Stimulated activated CD8-positive, alpha-beta memory T cell treated with anti-CD3 and anti-CD28 coated beads, Interleukin-7, amount 100 ng/mL, for 4 hours (primary cell): ENCODE measurements around the gene PGAP6.
"Not testable (repeated sequence)": the region's sequence is repeated elsewhere in the genome, so short reads cannot be mapped to it uniquely, and the experiment has no call there.

Experiments used
- DNase-seq, 2 donors: peaks; one replicate each; pipeline ENCODE4 v3.0.0-alpha.2; 2020; ENCODE audit warnings: low read depth in 2 of 2

PGAP6 gene

DNA sequence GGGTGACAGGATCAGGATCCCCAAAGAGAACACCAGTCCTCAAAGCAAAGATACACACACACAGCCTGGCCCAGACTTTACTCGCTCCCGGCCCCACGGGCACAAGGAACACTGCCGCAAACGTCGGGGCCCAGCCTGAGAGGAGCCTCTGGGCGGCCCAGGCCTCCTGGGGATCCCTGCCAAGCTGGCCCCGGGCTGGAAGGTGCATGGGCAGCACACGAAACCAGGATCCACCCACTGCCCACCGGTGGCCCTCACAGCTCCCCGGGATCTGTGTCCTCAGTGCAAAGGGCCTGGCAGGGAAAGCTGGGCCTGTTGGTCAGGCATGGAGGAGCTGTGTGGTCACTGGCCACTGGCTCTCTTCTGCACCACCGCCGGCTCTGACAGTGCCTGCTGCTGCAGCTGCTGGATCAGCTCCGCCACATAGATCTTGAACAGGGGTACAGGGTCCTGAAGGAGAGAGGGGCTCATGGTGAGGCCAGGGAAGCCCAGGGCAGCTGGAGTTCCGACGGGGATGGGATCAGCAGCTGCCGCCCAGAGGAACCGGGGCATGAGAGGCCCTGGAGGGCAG, 14.4 kb downstream of the PGAP6 start:
- no peak for DNase-seq

DNA sequence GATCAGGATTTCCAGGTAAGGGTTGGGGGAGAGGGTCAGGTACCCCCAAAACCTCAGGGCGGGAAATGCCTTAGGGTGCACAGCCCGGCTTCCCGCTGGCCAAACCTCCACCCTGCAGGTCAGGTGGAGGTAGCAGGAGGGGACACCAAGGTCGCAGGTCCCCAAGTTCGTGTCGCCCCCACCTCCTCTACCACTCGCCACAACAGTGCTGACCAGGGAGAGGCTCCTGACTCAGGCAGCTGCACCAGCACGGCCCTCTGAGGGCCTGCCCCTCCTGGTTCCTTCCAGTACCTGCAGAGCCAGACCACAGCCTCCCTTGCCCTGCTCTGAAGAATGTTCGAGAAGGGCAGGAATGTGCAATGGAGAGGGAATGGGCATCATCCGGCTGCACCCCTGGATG, 15.3 kb downstream of the PGAP6 start:
- no peak for DNase-seq

DNA sequence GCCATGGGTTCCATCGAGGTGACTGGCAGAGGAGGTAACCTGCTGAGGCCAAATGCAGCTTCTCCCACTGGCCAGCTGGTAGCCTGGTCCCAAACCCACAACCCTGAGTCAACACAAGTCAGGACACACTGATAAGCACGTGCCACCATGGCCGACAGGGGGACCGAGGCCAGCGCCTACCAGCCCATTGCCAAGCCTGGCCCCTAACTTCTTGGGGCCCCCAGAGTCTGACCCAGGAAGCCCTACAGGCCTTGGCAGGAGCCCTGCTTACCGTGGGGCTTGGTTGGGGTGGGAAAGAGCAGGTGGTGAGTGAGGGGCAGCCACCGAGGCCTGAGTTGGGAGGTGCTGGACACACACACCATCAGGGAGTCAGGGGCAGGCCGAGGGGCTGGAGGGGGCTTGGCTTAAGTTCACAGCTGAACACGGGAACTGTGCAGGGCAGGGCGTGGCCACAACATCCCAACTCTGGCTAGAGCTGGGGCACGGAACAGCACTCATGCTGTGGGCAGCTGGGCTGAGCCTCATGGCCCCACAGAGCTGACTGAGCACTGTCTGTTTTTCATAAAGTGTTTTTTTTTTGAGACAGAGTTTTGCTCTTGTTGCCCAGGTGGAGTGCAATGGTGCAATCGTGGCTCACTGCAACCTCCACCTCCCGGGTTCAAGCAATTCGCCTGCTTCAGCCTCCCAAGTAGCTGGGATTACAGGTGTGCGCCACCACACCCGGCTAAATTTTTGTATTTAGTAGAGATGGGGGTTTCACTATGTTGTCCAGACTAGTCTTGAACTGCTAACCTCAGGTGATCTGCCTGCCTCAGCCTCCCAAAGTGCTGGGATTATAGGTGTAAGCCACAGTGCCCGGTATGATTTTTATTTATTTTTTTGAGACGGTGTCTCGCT, 16.9 kb downstream of the PGAP6 start:
- no peak for DNase-seq

DNA sequence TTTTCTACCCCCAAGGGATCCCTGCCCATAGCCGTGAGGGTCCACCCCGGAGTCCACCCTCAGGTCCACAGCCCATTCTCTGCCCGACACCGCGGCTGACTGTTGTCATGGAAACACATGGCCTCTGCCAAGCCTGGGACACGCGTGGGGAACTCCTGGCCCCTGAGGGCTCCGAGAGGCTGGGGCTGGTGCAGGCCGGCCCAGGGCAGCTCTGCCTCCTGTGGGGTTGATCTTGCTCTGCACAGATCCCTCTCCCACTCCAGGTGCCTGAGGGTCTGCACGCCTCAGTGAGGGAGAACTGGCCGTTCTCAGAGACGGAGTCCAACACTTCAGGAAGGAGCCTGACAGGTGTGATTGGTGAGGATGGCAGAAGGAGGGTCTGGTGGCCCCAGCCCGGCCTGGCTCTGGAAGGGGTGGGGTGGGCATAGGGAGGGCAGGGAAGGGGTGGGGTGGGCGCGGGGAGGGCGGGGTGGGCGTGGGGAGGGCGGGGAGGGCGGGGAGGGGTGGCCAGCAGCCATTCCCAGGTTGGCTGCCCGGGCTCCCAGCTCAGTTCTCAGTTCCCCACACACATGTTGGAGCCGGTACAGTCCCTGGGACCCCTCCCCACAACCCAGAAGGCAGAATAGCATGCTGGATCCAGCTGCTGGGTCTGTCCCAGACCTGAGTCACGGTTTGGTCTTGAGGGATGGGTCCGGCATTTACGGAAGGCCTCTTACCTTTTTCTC, 17.9 kb downstream of the PGAP6 start:
- DNase-seq, result no peak

DNA sequence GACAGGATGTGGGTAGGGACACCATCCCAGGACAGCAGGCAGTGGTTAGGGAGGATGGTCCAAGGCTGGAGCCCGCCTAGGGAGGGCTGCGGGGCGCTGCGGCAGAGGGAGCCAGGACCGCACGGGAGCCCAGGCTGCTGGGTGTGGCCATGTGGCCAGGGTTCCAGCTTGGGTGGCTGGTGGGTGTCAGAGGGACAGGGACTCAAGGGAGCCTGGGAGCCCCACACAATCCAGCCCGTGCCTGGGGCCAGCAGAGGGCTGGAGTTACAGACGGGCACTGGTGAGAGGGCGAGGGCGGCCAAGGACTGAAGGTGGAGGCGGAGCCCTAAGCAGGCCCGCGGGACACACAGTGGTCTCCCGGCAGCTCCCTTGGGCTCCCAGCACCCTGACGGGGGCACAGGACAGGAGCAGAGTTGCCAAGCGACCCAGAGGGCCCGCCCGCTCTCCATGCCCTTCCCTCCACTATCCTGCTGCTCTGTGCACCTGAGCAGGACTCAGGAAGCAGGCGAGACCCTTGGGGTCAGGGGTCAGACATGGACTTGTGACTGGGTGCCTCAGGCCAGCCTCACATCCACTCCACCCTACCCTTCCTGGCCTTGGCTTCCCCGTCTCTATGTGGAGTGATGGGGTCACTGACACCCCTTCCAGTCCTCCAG, 18.5 kb downstream of the PGAP6 start:
- DNase-seq, result no peak

DNA sequence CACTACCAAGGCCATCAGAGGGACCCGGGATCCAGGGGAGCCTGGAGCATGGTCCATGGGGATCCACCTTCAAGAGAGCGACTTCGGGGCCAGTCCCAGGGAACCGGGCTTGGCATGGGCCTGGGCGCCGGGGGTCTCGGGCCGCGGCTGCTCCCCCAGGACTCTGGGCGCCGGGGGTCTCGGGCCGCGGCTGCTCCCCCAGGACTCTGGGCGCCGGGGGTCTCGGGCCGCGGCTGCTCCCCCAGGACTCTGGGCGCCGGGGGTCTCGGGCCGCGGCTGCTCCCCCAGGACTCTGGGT, 19.1 kb downstream of the PGAP6 start:
- DNase-seq, result not testable (repeated sequence)

DNA sequence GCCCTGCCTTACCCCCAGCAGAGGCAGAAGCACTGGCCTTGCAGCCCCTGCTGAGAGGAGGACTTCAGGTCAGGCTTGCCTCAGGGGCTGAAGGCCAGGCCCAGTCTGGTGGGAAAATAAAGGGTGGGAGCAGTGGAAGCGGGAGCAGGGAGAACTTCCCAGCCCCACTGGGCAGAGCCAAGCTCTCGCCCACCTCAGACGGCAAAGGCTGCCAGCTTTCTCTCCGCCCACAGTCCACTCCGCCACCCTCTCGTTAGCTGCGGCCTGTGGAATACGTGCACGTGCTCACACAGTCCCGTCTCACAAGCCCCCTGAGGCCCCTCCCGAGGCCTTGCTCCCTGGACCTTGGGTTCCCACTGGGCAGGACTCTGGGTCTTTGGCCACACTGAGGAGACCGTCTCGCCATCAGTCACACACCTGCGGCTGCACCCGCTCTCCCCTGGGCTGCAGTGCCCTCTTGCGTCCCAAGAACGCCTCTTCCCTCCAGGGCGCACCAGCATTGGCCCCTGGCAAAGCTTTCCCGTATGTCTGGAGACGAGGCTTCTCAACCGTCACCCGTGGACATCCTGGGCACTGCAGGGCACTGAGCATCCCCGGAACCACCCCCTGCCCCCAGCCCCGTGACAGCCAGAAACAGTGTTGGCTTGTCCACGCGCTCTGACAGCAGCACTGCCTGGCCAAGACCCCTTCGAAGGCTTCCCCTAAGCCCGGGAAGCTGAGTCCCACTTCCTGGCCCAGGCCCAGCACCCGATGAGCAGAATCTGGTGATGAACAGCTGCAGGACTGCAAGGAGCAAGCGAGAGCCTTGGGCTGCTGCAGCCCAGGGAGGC, 19.7 kb downstream of the PGAP6 start:
- DNase-seq, result peak; percentile 42 to 54

DNA sequence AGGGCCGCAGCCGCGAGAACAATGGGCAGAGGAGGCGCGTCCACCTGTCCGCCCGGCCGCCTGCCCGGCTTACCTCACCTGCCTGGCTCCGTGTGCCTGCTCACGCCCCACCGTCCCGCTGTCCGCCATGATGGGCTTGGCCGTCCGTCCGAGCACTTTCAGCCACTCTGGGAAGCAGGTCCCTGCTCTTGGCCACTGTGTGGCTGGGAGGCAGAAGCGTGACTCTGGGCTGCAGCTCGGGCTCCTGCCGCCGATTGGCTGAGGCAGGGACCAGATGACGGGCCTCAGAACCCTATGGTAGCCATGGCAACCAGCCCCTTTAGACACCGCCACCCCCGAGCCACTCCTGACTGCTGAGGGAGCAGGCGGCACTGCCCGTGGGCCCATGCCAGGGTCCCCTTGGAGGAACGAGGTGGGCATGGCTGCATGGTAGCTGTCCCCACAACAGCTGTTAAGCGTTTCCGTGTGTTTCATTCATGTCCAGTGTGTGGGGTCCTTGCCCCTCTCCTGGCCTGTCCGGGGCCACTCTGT, 20.4 kb downstream of the PGAP6 start:
- no peak for DNase-seq

DNA sequence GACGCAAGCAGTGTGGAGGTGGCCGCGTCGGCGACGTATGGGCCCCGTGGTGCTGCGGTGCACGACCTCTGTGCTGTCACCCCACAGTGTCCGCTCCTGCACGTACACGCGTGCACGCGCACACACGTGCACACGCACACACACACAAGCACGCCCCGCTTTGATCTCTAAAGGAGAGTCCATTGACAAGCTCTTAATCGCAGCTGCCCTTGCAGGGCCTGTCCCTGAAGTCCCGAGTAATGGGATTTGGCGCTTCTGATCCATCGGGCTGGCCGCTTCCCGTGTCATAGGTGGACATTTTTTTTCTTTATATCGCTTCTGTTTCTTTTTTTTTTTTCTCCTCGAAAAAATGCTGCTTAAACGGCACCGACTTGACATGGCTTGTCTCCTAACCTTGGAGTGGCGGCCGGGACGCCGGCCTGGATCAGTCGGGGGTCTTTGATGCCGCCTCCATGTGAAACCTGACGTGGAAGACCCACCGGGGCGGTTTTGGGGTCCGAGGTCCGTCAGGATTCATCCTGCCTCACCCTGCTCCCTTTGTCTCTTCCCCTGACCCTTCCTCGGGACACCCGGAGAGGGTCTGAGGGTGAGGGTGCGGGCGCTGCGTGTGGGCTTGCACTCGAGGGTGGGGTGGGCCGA, 21.0 kb downstream of the PGAP6 start:
- DNase-seq, result no peak

DNA sequence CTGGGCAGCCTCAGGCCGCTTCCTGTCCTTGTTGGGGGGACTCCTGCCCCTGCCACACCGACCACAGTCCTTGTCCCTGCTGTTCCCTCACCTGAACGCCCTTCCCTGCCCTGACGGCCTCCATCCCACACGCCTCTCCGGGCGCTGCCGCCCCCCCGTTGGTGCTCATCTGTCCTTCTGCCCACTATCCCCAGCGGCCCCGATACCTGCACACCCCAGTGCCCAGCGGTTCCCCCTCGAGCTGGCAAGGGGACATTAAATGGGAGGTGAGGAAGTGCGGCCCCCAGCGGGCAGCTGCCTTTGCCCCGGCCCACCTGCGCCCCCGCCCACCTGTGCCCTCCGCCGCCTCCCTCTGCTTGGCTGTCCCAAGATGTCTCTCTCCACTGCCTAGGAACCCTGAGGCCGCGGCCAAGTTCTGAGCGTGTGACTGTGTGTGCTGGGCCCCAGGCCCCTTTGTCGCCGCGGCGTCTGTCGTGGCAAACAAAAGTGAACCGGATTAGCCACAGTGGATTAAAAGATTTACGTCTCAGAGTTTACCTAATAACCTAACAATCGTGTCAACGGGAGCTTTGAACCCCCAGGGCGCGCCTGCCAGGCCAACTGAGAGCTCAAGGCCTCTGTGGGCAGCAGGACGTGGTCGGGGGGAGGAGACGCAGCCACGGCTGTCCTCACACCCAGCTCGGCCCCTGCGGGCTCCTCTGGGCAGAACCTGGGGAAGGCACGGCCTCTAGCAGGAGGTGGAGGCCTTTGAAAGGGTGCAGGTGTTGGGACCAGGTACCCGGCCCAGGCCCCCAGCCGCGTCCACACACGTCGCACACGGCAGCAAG, 21.7 kb downstream of the PGAP6 start:
- no peak for DNase-seq

DNA sequence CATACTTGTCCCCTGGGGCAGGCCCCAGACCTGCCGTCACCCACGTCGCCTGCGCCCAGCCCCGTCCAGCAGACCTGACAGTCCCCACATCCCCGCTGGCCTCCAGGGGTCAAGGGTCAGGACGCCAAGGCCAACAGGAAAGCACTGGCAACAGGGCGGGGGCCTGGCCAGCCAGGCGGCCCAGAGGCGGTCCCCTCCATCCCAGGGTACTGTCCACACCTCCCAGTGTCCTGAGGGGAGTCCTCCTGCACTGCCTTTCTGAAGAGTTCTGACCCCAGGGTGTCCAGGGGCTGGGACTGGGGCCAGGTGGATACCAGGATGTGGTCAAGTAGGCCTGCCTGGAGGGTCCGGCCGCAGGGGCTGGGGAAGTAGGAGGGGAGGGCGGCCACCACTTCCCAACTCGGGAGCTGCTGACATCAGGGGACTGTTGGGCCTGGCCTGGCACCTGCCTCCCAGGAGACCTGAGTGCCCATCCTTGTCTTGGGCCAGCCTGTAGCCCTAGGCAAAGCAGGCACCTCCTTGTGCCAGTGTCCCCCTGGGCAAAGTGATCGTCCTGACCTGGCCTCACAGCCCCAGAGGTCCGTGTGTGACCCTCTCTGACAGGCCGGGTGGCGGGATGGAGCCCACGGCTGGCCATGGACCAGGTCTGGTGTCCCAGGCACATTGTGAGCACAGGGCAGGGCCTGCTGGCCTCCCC, 22.6 kb downstream of the PGAP6 start:
- no peak for DNase-seq

DNA sequence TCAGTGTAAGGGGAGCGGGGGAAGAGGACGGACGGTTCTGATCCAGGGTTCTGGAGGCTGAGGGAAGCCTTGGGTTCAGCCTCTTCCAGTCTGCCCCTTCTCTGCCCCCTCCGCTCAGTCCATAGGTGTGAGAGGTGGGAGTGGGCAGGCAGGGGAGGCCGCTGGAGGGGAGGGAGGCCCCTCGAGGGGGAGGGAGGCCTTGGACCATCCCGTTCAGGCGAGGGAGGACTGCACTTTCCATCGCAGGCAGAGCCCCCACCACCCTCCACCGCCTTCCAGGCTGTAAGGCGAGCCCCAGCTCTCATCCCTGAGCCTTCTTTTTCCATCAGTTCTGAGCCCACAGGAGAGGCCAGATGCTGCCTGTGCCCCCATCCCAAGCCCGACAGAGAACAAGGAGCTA, 25.0 kb downstream of the PGAP6 start:
- DNase-seq, result no peak

DNA sequence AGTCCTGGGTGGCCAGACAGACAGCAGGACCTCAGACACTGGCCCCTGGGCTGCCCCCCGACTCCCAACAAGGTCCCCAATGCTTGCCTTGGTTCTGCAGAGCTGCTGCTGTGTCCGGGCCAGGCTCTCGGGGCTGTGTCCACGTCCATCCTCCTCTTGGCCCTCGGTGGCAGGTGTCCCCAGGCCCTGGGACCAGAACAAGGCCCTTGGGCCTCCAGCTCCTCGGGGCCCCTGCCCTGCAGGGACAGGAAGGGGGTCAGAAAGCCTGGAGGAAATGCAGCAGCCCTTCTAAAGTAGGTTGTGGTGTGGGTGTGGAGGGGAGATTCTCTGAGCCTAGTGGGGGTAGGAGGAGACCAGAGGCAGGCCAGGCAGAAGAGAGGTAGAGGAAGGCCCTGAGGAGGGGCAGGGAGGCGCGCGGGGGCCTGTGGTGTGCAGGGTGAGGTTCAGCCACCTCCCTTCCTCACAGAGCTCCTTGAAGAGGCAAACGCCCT, 26.8 kb downstream of the PGAP6 start:
- DNase-seq, result no peak

DNA sequence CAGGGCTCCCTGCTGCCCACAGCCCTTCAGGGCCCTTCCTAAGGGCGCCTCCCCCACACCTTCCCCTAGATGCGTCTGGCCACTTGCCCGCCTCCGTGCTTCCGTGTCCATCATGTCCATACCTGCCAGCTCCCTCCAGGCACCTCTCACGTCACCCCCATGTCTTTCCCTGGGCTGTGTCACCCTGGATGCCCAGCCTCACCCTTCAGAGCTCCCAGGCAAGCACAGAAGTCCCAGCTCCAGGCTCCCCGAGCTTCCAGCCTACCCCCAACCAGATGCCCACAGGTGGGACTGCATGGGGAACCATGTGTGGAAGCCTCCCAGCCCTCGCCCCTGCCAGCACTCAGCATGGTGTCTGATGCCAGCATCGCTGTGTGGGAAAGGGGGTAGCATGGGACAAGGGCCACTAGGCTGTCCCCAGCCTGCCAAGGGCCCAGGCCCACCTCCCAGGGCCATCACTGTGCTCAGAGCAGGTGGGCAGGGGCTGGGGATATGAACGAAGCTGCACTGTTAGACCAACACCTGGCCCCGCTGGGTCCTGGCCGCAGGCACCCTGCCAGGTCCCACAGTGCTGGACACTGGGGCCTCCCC, 27.4 kb downstream of the PGAP6 start:
- DNase-seq, result no peak

DNA sequence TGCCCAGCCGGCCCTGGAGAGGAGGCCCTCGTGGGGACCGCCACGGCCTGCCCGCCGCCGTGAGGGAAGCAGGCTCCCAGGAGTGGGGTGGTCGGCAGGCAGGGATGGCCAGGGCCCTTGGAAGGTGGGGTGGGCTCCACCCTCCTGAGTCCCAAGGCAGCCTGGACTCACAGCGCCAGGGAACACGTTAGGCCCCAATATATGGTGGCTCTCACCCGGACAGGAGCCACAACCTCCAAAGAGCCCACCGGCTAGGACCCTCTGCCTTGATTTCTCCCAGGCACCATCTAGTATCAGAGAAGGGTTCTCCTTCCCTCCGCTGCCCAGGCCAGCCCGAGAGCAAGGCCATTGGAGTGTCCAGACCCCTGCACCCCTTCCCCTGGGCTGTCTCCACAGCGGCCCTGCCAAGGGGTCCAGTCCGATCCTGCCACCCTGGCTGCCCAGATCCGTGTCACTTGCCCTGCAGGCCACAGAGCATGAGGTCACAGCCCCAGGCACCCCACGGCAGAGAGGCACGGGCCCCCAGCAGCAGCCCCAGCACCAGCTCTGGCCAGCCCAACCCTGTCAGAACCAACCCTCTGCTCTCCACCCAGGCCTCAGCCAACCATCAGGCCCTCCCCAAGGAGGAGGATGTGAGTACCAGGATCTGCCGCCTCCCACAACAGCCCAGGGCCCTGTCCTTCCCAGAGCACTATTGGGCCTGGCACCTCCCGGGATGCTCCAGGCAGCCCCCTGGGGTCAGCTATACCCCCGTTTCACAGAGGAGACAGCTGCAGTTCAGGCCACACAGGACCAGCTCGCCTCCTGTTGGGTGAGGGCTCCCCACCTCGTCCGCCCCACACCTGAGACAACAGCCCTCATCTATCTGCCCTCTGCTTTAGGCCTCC, 28.1 kb downstream of the PGAP6 start:
- no peak for DNase-seq

DNA sequence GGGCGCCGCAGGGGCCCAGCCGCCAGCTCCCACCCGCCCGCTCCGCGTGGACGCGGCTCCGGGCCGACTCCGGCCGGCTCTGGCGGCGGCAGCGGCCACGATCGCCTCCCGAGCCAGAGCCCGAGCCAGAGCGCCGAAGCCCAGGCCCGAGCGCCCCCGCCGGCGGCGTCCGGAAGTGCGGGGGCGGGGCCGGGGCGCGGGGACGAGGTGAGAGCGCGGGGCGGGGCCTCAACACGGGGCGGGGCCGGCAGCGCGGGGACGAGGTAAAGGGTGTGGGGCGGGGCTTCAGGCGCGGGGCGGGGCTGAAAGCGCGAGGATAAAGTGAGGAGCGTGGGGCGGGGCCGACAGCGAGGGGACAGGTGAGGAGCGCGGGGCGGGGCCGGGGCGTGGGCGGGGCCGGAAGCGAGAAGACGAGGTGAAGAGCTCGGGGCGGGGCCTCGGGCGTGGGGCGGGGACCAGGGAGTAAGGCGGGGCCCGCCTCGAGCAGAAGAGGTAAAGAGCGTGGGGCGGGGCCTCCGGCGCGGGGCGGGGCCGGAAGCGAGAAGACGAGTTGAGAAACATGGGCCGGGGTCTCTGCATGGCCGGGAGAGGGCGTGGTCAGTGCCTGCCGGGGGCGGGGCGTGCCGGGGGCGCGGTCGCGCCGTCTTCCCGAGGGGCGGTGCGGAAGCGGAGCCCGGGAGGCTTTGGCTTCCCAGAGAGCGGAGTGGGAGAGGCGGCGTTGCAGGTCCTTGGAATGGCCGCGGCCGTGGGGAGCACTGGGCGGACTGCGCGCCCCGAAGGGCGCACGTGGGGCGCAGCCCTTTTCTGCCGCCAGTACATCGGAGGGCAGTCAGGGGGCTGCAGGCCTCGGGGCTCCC, 29.0 kb downstream of the PGAP6 start, which contains the start of gene AXIN1:
AXIN1 (minus strand) TSS at position 177 of the 857 bp plus-strand sequence. CDS start 5,698 bp downstream, outside the sequence.
- DNase-seq, result peak; percentile 100
